Ammon's horn (tissue), 1 donor: ENCODE data around the gene THBS3.
"Not testable (repeated sequence)": the region's sequence is repeated elsewhere in the genome, so short reads cannot be mapped to it uniquely, and the experiment has no call there.

ENCODE experiments used
- DNase-seq: peaks from one replicate; pipeline ENCODE4 v3.0.0-alpha.2; 2016; ENCODE audit warnings: low spot score

The THBS3 gene

DNA sequence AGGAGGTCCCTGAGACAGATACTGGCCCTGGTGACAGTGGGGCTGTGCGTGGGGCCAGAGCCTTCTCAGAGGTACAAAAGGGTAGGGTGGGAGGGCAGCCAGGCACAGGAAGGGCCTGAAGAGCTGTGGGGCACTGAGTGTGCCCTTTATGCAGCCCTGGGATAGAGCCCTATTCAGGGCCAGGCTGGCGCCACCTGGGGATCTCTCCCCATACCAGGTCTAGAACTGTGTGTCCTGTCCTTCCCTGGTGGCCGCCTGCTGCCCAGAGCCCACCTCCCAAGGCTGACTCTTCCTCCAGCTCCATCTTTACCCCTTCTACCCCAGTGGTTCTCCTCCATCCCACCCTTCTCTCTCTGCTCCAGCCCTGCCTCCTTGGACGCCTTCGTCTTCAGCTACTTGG lies 25.8 kb upstream of the THBS3 start:
- DNase-seq, result not testable (repeated sequence)

DNA sequence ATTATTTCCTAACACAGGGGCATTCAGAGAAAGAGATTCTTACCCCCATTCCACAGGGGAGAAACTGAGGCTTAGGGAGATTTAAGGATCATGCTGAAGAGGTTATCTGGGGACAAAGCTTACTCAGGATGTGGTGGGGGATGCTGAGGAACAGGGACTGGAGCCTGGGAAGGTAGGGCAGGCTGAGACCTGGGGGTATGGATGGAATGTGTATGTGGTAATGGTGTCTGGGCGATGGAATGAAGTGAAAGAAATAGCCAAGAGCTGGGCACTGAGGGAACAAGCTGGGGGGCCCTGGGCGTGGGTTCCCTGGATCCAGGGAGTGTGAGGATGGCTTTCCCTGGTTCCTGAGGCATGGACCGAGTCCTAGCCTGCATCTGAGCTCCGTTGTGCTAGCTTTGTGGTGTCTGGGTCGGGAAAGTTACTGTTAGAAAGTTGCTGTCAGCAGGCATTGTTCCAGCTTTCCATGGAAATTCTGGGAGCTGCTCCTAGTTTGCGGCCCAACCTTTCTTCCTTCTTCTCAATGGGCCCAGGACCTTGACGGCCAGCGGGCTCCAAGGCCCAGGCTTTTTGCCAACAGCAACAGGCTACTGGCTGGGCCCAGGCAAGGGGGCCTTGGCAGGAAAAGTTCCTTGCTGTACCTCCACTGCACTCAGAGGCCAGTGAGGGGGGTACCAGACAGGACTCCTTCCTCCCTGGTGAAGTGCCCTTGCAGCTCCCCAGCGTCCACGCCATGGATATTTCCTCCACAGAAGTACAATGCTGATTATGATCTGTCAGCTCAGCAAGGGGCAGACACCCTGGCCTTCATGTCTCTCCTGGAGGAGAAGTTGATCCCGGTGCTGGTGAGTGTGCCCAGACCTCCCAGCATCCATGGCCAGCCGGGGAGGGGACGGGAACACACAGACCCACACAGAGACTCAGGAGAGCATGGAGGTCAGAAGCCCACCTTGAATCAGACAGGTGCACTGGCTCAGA lies 24.6 kb upstream of the THBS3 start:
- DNase-seq, result peak; percentile 49

DNA sequence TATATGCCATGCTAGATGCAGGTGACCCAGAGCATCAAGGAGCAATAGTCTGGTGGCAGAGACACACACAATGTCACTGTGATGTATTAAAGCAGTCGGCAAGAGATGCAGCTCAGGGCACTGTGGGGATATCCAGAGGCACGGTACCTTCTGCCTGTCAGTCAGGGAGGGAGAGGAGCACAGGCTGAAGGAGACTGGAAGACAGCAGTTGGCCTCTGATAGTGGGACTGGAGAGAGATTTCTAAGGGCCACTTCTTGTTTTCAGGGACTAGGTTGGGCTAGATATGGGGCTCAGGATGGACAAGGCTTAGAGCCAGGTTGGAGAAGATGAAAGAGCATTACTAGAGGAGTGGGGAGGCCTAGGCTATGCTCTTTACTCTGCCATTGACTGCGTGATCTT lies 23.6 kb upstream of the THBS3 start:
- DNase-seq, result not testable (repeated sequence)

DNA sequence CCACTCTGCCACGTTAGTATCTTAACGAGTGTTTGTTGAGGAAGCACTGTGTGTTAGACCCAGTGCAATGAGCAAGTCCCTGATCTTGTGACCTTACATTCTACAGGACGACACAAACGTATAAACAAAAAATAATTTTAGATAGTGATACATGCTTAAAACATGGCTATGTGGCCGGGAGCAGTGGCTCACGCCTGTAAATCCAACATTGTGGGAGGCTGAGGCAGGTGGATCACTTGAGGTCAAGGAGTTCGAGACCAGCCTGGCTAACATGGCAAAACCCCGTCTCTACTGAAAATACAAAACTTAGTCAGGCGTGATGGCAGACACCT lies 20.4 kb upstream of the THBS3 start:
- DNase-seq, result no peak

DNA sequence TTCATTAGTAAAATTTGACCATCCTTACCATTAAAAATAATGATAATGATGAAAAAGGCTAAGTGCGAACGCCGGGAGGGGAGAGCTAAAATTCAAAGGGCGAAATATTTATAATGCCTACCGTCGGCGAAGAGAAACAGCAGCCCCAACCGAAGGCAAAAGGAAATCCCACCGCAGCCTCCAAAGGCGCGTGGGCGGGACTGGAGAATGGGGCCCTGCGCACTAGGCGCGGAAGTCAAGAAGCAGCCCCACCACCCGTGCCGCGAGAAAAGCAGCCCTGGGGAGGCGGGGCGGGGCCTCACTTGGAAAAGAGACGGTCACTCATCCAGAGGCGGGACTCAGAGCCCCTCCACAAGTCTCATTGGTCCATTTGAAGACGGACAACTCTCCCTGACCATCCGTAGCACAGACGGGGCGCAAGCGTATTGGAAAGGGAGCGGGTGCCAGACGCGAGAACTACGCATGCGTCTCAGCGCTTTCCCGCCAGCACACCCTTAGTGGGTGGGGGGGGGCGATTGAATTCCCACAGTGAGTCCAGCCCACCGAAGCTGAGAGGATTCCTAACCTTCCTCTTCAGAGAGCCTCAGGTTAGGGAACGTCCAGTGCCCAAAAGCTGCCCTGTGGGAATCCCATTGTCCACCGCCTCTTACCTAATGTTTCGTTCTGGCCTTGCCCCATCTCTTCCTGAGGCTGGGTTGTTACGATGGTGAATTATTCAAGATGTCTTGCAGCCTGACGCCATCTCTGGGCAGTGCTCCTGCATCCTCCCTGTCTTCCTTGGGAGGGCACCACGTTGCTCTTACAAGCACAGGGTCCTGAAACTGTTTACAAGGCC lies 19.8 kb upstream of the THBS3 start:
- DNase-seq, result peak; percentile 98

DNA sequence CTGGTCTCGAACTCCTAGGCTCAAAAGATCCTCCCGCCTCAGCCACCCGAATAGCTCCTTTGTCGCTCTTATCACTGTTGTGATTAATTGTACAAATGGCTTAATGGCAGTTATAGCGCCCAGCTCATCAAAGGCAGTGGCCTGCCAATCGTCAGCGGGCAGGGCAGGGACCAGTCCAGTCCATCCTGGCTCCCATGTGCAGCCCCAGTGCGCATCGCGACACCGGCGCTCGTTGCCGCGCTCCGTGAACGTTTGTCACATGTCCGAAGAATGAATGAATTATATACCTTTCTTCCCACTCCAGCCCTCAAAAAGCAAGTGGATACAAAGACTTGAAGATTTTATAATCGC lies 19.2 kb upstream of the THBS3 start:
- peak; percentile 64 for DNase-seq

DNA sequence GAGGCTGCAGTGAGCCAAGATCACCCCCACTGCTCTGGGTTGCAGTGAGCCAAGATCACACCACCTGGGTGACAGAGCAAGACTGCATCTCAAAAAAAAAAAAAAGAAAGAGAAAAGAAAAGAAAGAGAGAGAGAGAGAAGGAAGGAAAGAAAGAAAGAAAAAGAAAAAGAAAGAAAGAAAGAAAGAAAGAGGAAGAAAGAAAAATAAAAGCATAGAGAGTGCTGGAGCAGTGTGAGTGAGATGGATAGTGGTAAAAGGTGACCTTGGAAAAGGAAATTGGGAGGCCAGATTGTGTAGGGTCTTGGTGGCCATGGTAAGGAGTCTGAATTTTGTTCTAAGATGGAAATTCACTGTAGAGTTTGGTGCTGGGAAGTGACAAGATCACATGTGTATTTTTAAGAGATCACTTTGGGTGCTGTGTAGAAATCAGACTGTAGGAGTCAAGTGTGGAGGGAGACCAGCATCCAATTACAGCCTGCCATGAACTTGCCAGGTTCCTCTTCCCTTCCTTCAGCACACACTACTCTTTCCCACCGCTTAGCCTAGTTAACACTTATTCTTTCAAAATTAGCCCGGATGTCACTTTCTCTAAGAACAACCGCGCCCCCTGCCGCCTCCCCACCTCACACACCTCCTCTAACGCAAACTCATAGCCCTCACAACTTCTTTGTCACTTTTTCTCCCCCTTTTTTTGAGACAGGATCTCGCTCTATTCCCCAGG lies 18.7 kb upstream of the THBS3 start:
- DNase-seq, result peak; percentile 74

DNA sequence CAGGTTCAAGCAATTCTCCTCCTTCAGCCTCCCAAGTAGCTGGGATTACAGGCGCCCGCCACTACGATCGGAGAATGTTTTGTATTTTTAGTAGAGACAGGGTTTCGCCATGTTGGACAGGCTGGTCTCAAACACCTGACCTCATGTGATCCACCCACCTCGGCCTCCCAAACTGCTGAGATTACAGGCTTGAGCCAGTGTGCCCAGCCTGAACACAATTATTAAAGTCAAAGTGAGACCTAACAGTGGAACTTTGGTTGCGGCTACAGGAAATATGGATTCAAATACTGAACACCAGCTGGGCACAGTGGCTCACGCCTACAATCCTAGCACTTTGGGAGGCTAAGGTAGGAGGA lies 17.7 kb upstream of the THBS3 start:
- DNase-seq, result not testable (repeated sequence)

DNA sequence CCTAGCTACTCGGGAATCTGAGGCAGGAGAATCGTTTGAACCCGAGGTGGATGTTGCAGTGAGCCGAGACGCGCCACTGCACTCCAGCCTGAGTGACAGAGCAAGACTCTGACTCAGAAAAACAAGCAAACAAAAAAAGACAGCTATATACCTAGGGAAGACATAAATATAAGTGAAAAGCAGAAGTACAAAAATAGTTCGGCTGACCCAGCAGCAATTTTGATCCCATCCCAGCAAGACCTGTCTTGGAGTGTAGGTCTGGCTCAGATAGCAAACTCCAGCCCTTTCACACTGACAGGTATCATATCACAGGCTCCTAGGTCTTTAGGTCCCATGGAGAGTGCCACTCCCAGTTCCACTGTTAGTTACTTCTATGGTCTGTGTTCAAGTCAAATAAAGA lies 15.3 kb upstream of the THBS3 start:
- no peak for DNase-seq

DNA sequence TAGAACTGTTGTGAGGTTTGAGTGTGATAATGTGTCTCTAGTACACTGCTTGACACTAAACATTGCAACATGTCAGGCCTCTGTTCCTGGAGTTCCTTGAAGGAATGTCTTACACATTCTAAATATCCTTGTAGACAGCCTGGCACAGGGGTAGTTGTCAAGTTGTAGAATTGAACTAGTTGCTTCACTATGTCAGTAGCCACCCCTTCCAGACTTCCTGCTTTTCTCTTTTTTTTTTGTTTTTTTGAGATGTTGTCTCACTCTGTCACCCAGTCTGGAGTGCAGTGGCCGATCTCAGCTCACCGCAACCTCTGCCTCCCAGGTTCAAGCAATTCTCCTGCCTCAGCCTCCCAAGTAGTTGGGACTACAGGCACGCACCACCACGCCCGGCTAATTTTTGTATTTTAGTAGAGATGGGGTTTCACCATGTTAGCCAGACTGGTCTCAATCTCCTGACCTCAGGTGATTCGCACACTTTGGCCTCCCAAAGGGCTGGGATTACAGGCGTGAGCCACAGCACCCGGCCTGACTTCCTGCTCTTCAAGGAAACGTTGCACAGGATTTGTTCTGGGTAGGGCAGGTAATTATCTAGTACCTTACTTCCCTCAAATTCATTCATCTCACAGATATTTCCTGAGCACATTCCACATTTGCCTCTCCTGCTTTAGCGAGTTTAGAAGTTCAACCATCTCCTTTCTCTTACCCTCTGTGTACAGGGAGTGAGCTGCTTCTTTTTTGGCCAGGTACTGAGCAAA lies 12.7 kb upstream of the THBS3 start:
- not testable (repeated sequence) for DNase-seq

DNA sequence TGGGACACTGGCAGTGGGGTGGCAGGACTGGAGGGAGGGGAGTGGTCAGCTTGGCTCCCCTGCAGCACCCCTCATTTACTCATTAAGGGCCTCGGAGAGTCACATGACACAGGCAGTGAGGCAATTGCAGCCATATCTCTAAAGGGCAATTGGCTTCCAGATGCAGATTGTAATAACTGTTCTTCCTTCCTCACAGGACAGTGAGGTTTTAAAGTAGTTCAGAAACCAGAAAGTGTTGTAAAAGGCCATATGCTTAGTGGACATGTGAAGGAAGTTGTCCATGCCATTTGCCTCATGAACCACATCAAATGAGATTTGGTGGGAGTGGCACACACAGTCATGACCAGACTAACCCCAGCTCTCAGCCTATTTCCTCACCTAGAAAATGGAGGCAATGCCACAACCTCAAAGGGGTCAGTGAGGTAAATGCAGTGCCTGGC lies 11.9 kb upstream of the THBS3 start:
- peak; percentile 73 for DNase-seq

DNA sequence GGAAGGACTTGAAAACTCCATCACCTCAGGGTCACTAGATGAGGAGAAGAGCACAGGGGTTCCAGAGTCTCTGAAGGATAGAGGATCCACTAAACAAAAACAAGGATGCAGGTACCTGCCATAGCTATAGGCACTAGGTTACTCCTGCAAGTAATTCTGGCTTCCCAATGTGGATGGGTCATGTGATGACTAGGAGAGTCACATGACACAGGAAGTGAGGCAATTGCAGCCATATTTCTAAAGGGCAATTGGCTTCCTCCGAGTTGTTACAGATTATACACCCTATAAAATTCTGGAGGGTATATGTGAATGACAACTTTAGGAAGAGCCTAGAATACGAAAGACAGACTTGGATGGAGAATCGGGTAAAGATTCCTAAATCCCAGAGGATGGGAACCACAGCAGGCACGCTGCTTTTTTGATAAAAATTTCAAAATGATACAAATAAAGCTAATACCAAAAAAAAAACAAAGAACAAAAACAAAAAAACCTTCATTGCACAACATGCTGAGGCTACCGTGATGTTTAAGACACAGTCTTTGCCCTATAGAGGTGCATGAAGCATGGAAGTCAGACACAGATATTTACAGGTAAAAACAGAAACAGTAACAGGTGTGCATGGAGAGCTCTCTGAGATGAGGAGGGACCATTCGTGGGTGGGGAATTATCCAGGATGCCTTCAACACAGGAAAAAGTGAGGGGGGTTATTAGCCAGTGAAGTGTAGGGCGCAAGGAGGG lies 11.3 kb upstream of the THBS3 start:
- DNase-seq, result peak; percentile 90

DNA sequence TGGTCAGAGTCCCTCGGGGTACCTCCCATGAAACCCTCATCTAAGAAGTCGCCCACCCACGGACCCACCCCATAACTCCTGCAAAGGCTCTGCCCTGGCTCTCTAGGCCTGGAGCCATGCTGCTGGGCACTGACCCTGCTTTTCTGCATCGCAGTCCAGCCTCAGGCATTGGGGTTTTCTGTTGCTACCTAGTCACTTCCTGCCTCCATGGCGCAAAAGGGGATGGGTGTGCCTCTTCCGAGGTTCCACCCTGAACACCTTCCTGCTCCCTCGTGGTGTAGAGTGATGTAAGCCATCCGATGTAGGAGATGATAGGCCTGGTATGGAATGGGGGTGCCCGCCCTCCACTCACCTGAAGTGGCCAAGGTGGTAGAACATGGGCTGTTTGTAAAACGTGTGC lies 7.0 kb upstream of the THBS3 start:
- DNase-seq, result not testable (repeated sequence)

DNA sequence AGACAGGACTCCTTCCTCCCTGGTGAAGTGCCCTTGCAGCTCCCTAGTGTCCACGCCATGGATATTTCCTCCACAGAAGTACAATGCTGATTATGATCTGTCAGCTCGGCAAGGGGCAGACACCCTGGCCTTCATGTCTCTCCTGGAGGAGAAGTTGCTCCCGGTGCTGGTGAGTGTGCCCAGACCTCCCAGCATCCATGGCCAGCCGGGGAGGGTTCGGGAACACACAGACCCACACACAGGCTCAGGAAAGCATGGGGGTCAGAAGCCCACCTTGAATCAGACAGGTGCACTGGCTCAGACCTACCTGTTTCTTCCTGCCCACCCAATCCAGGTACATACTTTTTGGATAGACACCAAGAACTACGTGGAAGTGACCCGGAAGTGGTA lies 4.3 kb upstream of the THBS3 start:
- DNase-seq, result not testable (repeated sequence)

DNA sequence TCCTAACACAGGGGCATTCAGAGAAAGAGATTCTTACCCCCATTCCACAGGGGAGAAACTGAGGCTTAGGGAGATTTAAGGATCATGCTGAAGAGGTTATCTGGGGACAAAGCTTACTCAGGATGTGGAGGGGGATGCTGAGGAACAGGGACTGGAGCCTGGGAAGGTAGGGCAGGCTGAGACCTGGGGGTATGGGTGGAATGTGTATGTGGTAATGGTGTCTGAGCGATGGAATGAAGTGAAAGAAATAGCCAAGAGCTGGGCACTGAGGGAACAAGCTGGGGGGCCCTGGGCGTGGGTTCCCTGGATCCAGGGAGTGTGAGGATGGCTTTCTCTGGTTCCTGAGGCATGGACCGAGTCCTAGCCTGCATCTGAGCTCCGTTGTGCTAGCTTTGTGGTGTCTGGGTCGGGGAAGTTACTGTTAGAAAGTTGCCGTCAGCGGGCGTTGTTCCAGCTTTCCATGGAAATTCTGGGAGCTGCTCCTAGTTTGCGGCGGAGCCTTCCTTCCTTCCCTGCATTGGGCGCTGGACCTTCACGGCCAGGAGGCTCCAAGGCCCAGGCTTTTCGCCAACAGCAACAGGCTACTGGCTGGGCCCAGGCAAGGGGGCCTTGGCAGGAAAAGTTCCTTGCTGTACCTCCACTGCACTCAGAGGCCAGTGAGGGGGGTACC lies 3.8 kb upstream of the THBS3 start:
- not testable (repeated sequence) for DNase-seq

DNA sequence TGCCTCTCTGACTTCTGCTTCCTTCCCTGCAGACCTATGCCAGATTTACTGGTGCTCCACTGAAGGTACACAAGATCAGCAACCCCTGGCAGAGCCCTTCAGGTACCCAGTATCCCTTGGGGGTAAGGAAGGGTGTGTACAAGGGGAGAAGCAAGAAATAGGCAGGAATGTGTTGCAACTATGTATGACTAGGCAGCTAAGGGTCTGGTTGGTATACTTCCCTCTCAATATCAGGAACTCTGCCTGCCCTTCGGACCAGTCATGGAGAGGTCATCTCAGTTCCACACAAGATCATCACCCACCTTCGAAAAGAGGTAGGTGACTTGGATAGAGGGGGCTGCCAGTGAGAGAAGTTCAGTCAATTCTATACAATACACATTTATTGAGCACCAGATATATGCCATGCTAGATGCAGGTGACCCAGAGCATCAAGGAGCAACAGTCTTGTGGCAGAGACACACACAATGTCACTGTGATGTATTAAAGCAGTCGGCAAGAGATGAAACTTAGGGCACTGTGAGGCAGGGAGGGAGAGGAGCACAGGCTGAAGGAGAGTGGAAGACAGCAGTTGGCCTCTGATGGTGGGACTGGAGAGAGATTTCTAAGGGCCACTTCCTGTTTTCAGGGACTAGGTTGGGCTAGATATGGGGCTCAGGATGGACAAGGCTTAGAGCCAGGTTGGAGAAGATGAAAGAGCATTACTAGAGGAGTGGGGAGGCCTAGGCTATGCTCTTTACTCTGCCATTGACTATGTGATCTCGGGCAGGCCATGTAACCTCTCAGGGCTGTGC lies 2.8 kb upstream of the THBS3 start:
- DNase-seq, result no peak

DNA sequence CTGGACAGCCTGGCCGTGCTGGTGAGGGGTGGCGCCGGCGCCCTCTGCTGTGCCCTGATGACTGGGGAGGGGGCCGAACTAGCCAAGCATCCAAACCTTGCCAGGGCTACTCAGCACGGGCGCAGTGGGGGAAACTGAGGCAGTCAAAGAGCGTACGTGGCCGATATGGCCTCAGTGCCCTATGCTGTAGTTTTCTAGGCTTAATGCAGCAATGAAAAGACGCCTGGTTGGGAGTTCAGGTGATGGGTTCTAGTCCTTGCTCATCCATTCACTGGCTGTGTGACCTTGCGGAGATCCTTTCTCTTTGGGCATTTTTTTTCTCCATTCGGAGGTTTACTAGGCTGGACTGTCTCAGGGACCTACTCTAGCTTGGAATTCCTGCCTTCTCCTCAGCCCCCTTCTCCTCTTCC lies 1.6 kb upstream of the THBS3 start:
- DNase-seq, result no peak

DNA sequence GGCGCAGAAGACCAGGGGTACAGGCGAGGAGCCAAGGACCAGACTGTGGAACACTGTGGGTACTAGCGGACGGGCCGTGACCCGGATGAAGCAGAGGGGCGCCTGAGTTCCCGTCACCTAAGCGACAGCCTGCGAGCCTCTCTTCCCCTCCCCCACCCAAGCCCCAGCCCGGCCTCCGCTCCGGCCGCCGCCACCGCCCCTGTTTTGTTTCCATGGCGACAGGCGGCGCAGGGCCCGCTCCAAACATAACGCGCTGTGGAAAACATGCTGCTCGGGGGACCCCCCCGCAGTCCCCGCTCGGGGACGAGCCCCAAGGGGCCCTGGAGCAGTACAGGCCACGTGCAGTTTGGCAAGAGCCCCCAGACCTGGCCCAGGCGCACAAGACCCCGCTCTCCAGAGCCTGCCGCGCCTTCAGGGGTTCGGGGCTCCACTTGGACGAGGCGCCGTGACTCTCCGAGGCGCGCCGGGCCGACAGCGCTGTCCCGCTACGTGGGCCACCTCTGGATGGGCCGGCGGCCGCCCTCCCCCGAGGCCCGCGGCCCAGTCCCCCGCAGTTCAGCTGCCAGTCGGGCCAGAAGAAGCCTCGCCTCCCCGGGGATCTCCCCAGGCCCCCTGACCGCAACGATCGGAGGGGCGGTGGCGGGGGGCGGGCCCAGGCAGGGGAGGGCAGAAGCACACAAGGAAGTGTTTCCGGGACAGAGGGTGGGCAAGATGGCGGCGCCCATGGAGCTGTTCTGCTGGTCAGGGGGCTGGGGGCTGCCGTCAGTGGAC lies 1.0 kb upstream of the THBS3 start, which contains the start of gene MTX1:
MTX1 (plus strand) TSS at position 155 of the 771 bp plus-strand sequence; CDS start at position 265, 110 bp downstream.
- peak; percentile 91 for DNase-seq
